HEK293 (cell line): ENCODE data around the gene CPNE4.

Experiments used
- CTCF ChIA-PET: fragments of 350-600 bp; formaldehyde crosslinking; extraction: SDS; loops from one replicate; lab custom pipeline; 2021; ENCODE audit warnings: antibody characterized with exemption; lab: Yijun Ruan, JAX
- POLR2A ChIA-PET: fragments of 300-600 bp; formaldehyde crosslinking; extraction: SDS; loops from one replicate; lab custom pipeline; 2020; ENCODE audit warnings: antibody characterized with exemption, inconsistent platforms; lab: Yijun Ruan, JAX
- H3K27ac ChIP-seq: fragments of 200-500 bp; sonication (Bioruptor generic); 2 replicates; pipeline ENCODE4 v1.5.1; 2014; ENCODE audit warnings: low read depth, low read length, control low read depth, inconsistent platforms; ENCODE audit errors: extremely low read depth
- H3K36me3 ChIP-seq, 2 experiments: fragments of 200-500 bp in 1 of 2; sonication (Bioruptor generic) in 1 of 2; 1 replicate in 1 of 2; 2 replicates in 1 of 2; pipeline ENCODE4 v1.5.1; 2014 to 2017; ENCODE audit warnings: inconsistent platforms in 2 of 2, low read length in 2 of 2; ENCODE audit not compliant: control insufficient read depth in 2 of 2, insufficient read depth in 1 of 2
- H3K4me1 ChIP-seq: fragments of 200-500 bp; sonication (Bioruptor generic); 2 replicates; pipeline ENCODE4 v1.5.1; 2014; ENCODE audit warnings: mild to moderate bottlenecking, low read length, inconsistent platforms; ENCODE audit not compliant: control insufficient read depth, insufficient read depth
- H3K4me3 ChIP-seq: 2 replicates; pipeline ENCODE4 v1.5.1; 2011; ENCODE audit warnings: low read depth, mild to moderate bottlenecking, control low read depth, low read length, moderate library complexity
- H3K9me3 ChIP-seq: fragments of 200-500 bp; sonication (Bioruptor generic); 2 replicates; pipeline ENCODE4 v1.5.1; 2014; ENCODE audit warnings: low read depth, low read length, inconsistent platforms; ENCODE audit not compliant: control insufficient read depth, insufficient read depth
- BCL11B ChIP-seq: fragments of 450-650 bp; formaldehyde crosslinking; IDR thresholded peaks from 2 replicates; pipeline ENCODE4 v1.5.1; 2016; ENCODE audit warnings: low read depth, missing biosample characterization, missing genetic modification characterization
- GLIS1 ChIP-seq: fragments of 450-650 bp; formaldehyde crosslinking; IDR thresholded peaks from 2 replicates; pipeline ENCODE4 v1.5.1; 2016; ENCODE audit warnings: missing biosample characterization, missing genetic modification characterization
- KLF10 ChIP-seq: fragments of 450-650 bp; IDR thresholded peaks from 2 replicates; pipeline ENCODE4 v1.5.1; 2018; ENCODE audit warnings: missing biosample characterization, mild to moderate bottlenecking, missing genetic modification characterization
- MYNN ChIP-seq: fragments of 450-650 bp; formaldehyde crosslinking; IDR thresholded peaks from 2 replicates; pipeline ENCODE4 v1.5.1; 2016; ENCODE audit warnings: missing biosample characterization, missing genetic modification characterization, borderline replicate concordance
- SCRT1 ChIP-seq: fragments of 450-650 bp; formaldehyde crosslinking; IDR thresholded peaks from 2 replicates; pipeline ENCODE4 v1.5.1; 2016; ENCODE audit warnings: missing biosample characterization, missing genetic modification characterization, borderline replicate concordance
- ZBTB1 ChIP-seq: fragments of 450-650 bp; formaldehyde crosslinking; IDR thresholded peaks from 2 replicates; pipeline ENCODE4 v1.5.1; 2016; ENCODE audit warnings: missing biosample characterization, missing genetic modification characterization
- ZEB2 ChIP-seq: fragments of 450-650 bp; formaldehyde crosslinking; IDR thresholded peaks from 2 replicates; pipeline ENCODE4 v1.5.1; 2016; ENCODE audit warnings: missing biosample characterization, missing genetic modification characterization
- ZFP3 ChIP-seq: fragments of 450-650 bp; formaldehyde crosslinking; IDR thresholded peaks from 2 replicates; pipeline ENCODE4 v1.5.1; 2016; ENCODE audit warnings: low read depth, missing biosample characterization, missing genetic modification characterization
- ZNF155 ChIP-seq: fragments of 450-650 bp; formaldehyde crosslinking; IDR thresholded peaks from 2 replicates; pipeline ENCODE4 v1.5.1; 2016; ENCODE audit warnings: missing biosample characterization, missing genetic modification characterization
- ZNF169 ChIP-seq: fragments of 450-650 bp; formaldehyde crosslinking; IDR thresholded peaks from 2 replicates; pipeline ENCODE4 v1.5.1; 2016; ENCODE audit warnings: missing biosample characterization, missing genetic modification characterization
- ZNF211 ChIP-seq: fragments of 450-650 bp; formaldehyde crosslinking; IDR thresholded peaks from 2 replicates; pipeline ENCODE4 v1.5.1; 2016; ENCODE audit warnings: low read depth, missing biosample characterization, missing genetic modification characterization
- ZNF214 ChIP-seq: fragments of 450-650 bp; formaldehyde crosslinking; IDR thresholded peaks from 2 replicates; pipeline ENCODE4 v1.5.1; 2017; ENCODE audit warnings: missing biosample characterization, mild to moderate bottlenecking, missing genetic modification characterization, borderline replicate concordance
- ZNF335 ChIP-seq: fragments of 450-650 bp; formaldehyde crosslinking; conservative IDR thresholded peaks from 2 replicates; pipeline ENCODE4 v1.5.1; 2016; ENCODE audit warnings: missing biosample characterization, missing genetic modification characterization
- ZNF423 ChIP-seq: fragments of 450-650 bp; formaldehyde crosslinking; IDR thresholded peaks from 2 replicates; pipeline ENCODE4 v1.5.1; 2016; ENCODE audit warnings: missing biosample characterization, missing genetic modification characterization
- ZNF514 ChIP-seq: fragments of 450-650 bp; formaldehyde crosslinking; IDR thresholded peaks from 2 replicates; pipeline ENCODE4 v1.5.1; 2016; ENCODE audit warnings: missing biosample characterization, missing genetic modification characterization
- ZNF677 ChIP-seq: fragments of 450-650 bp; IDR thresholded peaks from 2 replicates; pipeline ENCODE4 v1.5.0; 2018; ENCODE audit warnings: missing biosample characterization, mild to moderate bottlenecking, missing genetic modification characterization, moderate library complexity
- ZNF701 ChIP-seq: fragments of 450-650 bp; formaldehyde crosslinking; IDR thresholded peaks from 2 replicates; pipeline ENCODE4 v1.5.1; 2016; ENCODE audit warnings: missing biosample characterization, missing genetic modification characterization
- ZNF830 ChIP-seq: fragments of 450-650 bp; IDR thresholded peaks from 2 replicates; pipeline ENCODE4 v1.5.0; 2018; ENCODE audit warnings: missing biosample characterization, missing genetic modification characterization, low read depth, mild to moderate bottlenecking, moderate library complexity
- ZNF843 ChIP-seq: fragments of 450-650 bp; formaldehyde crosslinking; IDR thresholded peaks from 2 replicates; pipeline ENCODE4 v1.5.1; 2016; ENCODE audit warnings: missing biosample characterization, missing genetic modification characterization
- ZSCAN23 ChIP-seq: fragments of 450-650 bp; formaldehyde crosslinking; IDR thresholded peaks from 2 replicates; pipeline ENCODE4 v1.5.1; 2016; ENCODE audit warnings: missing biosample characterization, missing genetic modification characterization
- TF ChIP-seq, protein P1 (sequence below): fragments of 450-650 bp; formaldehyde crosslinking; conservative IDR thresholded peaks from 2 replicates; pipeline ENCODE4 v1.5.1; 2016; ENCODE audit warnings: low read depth, missing biosample characterization, missing genetic modification characterization
- TF ChIP-seq, protein P2 (sequence below): fragments of 450-650 bp; formaldehyde crosslinking; IDR thresholded peaks from 2 replicates; pipeline ENCODE4 v1.5.1; 2016; ENCODE audit warnings: missing biosample characterization, missing genetic modification characterization
- TF ChIP-seq, protein P3 (sequence below): fragments of 450-650 bp; formaldehyde crosslinking; IDR thresholded peaks from 2 replicates; pipeline ENCODE4 v1.5.1; 2016; ENCODE audit warnings: missing biosample characterization, missing genetic modification characterization
- TF ChIP-seq, protein P4 (sequence below): fragments of 450-650 bp; formaldehyde crosslinking; IDR thresholded peaks from 2 replicates; pipeline ENCODE4 v1.5.1; 2017; ENCODE audit warnings: missing biosample characterization, missing genetic modification characterization

The CPNE4 gene

DNA sequence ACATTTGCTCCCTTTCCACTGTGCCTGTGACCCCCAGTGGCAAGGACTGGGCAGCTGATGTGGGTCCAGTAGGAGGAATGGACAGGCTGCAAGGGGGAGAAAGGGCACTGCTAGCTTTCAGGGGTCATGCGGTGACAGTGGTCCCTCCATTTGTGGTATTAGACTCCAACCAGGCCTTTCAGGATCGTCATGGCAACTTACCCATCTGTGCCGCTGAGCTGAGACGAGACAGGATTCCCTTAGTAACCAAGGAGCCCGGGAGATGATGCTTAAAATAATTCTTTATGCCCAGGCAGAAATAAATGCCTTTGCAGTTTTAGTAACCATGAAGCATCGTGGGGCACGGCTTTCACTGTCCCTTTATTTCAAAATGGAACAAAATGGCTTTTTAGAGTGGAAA lies 516.1 kb downstream of the CPNE4 start:
- no peaks in the 10 kb centered on the region for H3K36me3 ChIP-seq
- CTCF ChIA-PET: no interaction called here
- H3K4me3 ChIP-seq: no peak overlapping the region
- no peaks in the 10 kb centered on the region for H3K9me3 ChIP-seq
- H3K27ac ChIP-seq: no peak overlapping the region
- H3K4me1 ChIP-seq: no peaks in the 10 kb centered on the region
- TF ChIP-seq SCRT1 (tag by site-specific recombination): no peak
- no peak for TF ChIP-seq BCL11B (tag by site-specific recombination)
- no peak for TF ChIP-seq ZNF214 (tag by site-specific recombination)
- no peak for TF ChIP-seq ZFP3 (tag by site-specific recombination)
- no peak for TF ChIP-seq MYNN (tag by site-specific recombination)
- no peak for TF ChIP-seq ZSCAN23 (tag by site-specific recombination)
- TF ChIP-seq, all 188 proteins: peak for 0
- POLR2A ChIA-PET: no interaction called here

DNA sequence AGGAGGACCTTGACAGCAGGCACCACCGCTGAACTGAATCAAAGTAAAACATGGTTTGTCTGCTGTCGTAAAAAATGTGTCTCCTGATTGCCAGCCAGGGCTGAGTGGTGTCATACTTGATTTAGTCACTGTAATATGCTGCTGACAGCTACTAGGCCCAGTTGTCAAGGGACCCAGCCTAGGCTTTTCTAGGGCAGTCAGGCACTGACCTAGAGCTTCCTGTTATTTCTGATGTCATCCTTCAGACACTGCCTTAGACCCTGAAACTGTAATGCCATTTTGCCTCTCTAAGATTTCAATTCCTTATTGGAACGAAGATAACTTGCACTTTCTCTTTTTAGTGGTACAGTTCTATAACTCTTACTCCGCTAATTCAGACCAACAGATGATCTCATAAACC lies 529.4 kb downstream of the CPNE4 start:
- ChIA-PET CTCF (no interaction called here), POLR2A (no interaction called here)
- Histone ChIP-seq H3K36me3 (peaks cover 0 to 11% of the 10 kb centered on the region in 2 experiments; a peak in 1 of 3 replicates), H3K4me3 (no peak overlapping the region), H3K27ac (no peak overlapping the region), H3K4me1 (0 out of 2 replicates have a peak, but pooled peaks cover 2% of the 10 kb centered on the region), H3K9me3 (no peaks in the 10 kb centered on the region)
- TF ChIP-seq GLIS1 (no peak), ZNF335 (peak; percentile 45; the same call in 1 of the 2 replicates)

DNA sequence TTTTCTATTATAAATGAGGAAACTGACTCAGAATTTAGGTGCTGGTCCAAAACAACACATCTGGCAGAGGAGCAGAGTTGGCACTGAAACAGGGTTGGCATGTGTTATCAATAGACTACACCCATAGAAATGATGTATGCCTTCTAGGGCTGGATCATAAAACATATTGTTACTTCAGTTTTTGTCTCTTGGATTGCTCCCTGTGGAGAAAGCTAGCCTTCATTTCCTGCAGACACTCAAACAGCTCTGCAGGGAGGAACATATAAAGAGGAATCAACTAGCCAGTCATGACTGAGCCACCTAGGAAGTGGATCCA lies 531.5 kb downstream of the CPNE4 start:
- CTCF ChIA-PET: no interaction called here
- Histone ChIP-seq H3K4me3 (peak overlapping the region; percentile 100), H3K36me3 (peaks cover 17 to 30% of the 10 kb centered on the region in 2 experiments), H3K4me1 (0 out of 2 replicates have a peak, but pooled peaks cover 2% of the 10 kb centered on the region), H3K27ac (no peak overlapping the region), H3K9me3 (no peaks in the 10 kb centered on the region)
- POLR2A ChIA-PET: no interaction called here
- TF ChIP-seq, protein P1, sequence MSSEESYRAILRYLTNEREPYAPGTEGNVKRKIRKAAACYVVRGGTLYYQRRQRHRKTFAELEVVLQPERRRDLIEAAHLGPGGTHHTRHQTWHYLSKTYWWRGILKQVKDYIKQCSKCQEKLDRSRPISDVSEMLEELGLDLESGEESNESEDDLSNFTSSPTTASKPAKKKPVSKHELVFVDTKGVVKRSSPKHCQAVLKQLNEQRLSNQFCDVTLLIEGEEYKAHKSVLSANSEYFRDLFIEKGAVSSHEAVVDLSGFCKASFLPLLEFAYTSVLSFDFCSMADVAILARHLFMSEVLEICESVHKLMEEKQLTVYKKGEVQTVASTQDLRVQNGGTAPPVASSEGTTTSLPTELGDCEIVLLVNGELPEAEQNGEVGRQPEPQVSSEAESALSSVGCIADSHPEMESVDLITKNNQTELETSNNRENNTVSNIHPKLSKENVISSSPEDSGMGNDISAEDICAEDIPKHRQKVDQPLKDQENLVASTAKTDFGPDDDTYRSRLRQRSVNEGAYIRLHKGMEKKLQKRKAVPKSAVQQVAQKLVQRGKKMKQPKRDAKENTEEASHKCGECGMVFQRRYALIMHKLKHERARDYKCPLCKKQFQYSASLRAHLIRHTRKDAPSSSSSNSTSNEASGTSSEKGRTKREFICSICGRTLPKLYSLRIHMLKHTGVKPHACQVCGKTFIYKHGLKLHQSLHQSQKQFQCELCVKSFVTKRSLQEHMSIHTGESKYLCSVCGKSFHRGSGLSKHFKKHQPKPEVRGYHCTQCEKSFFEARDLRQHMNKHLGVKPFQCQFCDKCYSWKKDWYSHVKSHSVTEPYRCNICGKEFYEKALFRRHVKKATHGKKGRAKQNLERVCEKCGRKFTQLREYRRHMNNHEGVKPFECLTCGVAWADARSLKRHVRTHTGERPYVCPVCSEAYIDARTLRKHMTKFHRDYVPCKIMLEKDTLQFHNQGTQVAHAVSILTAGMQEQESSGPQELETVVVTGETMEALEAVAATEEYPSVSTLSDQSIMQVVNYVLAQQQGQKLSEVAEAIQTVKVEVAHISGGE (tag by site-specific recombination): no peak
- TF ChIP-seq ZBTB1: no peak
- no peak for TF ChIP-seq ZNF830 (tag by site-specific recombination)
- no peak for TF ChIP-seq KLF10 (tag by site-specific recombination)
- TF ChIP-seq, protein P2, sequence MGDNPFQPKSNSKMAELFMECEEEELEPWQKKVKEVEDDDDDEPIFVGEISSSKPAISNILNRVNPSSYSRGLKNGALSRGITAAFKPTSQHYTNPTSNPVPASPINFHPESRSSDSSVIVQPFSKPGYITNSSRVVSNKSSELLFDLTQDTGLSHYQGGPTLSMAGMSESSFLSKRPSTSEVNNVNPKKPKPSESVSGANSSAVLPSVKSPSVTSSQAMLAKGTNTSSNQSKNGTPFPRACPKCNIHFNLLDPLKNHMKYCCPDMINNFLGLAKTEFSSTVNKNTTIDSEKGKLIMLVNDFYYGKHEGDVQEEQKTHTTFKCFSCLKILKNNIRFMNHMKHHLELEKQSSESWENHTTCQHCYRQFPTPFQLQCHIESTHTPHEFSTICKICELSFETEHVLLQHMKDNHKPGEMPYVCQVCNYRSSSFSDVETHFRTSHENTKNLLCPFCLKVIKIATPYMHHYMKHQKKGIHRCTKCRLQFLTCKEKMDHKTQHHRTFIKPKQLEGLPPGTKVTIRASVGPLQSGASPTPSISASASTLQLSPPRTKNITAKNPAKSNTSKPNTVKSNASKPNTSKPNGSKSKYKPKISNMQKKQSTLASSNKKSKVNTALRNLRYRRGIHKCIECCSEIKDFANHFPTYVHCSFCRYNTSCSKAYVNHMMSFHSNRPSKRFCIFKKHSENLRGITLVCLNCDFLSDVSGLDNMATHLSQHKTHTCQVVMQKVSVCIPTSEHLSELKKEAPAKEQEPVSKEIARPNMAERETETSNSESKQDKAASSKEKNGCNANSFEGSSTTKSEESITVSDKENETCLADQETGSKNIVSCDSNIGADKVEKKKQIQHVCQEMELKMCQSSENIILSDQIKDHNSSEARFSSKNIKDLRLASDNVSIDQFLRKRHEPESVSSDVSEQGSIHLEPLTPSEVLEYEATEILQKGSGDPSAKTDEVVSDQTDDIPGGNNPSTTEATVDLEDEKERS (tag by site-specific recombination): no peak
- no peak for TF ChIP-seq ZNF701
- TF ChIP-seq ZNF211 (tag by site-specific recombination): no peak
- TF ChIP-seq ZNF843: no peak
- TF ChIP-seq, protein P3, sequence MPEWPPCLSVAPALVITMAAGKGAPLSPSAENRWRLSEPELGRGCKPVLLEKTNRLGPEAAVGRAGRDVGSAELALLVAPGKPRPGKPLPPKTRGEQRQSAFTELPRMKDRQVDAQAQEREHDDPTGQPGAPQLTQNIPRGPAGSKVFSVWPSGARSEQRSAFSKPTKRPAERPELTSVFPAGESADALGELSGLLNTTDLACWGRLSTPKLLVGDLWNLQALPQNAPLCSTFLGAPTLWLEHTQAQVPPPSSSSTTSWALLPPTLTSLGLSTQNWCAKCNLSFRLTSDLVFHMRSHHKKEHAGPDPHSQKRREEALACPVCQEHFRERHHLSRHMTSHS (tag by site-specific recombination): no peak
- TF ChIP-seq, protein P4, sequence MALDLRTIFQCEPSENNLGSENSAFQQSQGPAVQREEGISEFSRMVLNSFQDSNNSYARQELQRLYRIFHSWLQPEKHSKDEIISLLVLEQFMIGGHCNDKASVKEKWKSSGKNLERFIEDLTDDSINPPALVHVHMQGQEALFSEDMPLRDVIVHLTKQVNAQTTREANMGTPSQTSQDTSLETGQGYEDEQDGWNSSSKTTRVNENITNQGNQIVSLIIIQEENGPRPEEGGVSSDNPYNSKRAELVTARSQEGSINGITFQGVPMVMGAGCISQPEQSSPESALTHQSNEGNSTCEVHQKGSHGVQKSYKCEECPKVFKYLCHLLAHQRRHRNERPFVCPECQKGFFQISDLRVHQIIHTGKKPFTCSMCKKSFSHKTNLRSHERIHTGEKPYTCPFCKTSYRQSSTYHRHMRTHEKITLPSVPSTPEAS: no peak
- TF ChIP-seq ZNF169 (tag by site-specific recombination): no peak
- no peak for TF ChIP-seq ZNF677
- TF ChIP-seq ZNF514 (tag by site-specific recombination): no peak
- TF ChIP-seq ZEB2: no peak
- TF ChIP-seq ZNF155 (tag by site-specific recombination): no peak
- no peak for TF ChIP-seq ZNF423 (tag by site-specific recombination)
